Measurements from ENCODE around the gene ETV3.
"Not testable (repeated sequence)": the region's sequence is repeated elsewhere in the genome, so short reads cannot be mapped to it uniquely, and the experiment has no call there.

Gene ETV3

GRCh38 chr1:157138220-157139051 lies at the start of gene ETV3:
ETV3 (minus strand) TSS chr1:157138395; CDS start chr1:157136352, 2,043 bp downstream.
- peak; percentile 75 for DNase-seq

GRCh38 chr1:157186281-157186992 lies 48.2 kb upstream of the ETV3 start:
- no peak for DNase-seq

DNA sequence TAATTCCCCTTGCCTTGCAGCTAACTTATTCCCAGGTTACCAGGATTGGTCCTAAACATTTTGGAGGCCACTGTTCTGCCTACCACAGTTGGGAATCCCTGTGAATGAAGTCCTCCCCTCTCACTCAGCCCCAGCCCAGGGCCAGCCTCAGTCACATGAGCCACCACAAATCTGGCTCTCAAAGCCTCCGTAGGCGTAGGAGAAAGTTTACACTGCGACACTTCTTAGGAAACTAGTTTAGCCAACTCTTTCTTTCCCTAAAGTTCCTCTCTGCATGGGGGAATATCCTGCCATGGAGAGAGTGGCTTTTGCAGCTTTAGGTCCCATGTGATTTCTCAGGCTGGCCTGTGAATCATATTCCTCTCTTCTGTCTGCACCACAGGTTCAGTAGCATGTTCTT lies 45.7 kb upstream of the ETV3 start:
- no peak for DNase-seq

GRCh38 chr1:157182371-157182770 lies 44.2 kb upstream of the ETV3 start:
- DNase-seq: not testable (repeated sequence)

DNA sequence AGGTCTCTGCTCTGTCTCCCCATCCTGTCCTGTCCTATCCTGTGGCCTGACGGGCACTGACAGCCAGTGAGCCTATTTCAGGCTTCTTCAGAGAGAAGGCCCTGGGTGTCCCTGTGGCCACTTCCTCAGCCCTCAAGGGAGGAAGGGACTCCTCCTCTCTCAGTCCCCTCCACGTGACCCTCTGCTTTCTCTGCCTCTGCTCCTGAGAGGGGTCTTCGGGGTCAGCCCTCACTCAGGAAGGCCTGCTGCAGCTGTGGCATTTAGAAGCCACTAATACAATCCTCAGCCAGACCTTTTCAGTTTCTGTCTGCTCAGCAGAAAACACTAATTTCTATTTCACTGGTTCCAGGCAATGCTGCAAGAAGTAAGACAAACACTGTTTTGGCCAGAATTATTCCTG lies 43.6 kb upstream of the ETV3 start:
- DNase-seq: no peak

DNA sequence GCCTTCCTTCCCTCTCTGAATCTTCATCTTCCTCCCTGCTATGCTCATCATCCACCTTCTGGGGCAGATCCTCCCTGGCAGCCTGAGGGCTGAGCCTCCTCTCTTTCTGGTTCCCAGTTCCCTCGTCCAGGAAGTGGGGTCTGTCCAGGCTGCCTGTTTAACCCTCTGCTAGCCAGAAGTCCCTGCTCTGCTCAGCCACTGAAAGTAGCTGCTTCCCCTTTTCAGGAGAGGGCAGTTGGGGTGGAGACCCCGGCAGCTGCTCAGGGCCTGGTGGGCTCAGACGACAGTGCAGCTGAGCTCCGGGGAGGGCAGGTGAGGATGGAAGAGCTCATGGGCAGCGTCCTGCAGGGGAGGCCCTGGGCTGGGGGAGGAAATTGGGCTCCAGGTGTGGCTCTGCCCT lies 43.1 kb upstream of the ETV3 start:
- no peak for DNase-seq

DNA sequence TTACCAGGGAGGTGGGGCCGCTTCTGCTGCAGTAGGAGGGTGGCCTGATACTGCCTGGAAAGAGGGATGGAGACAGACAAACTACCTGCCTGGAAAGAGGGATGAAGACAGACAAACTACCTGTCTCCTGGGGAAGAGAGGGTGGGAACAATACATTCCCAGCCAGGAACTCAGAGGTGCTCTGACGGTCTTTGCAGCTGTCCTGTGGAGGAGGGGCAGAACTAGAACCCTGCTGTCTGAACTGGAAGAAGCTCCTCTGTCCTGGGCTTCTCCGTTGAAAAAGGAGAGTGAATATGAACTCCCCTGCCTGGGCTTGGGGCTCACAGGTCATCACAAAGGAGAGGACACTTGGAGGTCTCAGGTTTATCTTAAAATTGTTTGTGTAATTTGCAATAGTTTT lies 40.3 kb upstream of the ETV3 start:
- no peak for DNase-seq

DNA sequence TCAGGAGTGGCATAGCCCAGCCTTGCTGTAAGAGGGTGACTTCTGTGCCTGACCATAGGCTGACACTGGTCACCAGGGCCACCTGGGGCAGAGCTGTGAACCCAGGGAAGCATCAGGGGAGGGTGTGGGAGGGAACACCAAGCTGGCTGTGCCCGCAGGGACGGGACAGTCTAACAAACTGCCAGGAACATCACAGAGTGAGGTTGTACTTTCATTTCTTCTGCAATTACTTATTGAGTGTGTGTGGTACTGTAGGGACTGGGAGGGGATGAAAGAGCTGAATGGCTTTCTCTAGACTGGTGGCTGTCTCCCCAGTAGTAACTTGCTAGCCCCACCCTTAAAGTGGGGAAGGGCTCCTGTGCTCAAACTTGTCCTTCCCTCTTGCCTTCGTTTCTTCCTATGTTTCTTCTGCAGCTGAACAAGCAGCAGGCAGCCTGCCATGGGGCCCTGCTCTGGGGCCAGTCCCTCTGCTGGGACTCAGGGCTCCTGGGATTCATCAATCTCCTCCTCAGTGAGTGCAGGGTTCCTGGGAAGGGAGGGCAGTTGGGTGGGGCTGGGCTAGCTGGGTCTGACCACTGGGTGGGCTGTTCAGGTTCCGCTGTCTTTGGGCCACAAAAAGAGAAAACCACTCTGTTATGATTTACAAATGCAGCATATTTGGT lies 39.7 kb upstream of the ETV3 start:
- DNase-seq: no peak

DNA sequence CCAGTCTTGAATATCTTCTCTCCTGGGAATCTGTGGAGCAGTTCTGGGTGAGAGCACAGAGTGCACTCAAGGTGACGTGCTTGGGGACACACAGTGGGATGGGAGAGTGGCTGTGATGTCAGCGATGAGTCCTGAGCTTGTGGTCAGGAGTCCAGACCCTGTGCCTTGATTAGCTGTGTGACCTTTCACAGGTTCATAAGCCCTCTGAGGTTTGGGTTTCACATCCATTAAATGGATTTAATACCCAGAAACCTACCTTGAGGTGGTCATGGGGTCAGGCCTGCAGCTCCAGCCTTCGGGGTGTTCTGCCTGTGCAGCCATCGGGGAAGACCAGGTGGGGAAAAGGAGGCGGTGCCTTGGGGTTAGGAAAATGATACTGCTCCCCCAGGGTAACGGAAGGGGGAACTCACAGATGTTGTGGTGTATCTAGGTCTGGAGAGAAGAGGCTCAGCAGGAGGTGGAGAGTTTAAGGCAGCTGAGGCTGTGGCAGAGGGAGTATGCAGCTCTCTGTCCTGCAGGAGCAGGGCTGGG lies 38.5 kb upstream of the ETV3 start:
- no peak for DNase-seq

DNA sequence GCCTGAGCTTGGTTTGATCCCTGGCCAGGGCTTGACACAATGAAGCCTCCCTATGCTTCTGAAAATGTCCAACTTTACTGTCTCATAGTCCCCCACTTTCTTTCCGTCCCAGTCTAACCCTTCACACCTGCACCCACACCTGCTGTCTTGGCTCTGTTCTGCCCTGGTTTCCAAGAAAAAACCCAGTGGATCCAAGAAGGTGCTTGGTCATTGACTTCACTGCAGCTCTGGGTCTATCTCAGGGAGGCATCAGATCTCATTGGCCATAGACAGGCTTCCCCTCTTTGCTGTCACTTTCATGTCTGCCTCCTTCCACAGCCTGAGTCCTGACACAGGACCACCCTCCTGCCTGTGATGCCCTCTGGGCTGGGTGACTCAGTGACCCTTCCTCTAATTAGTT lies 37.8 kb upstream of the ETV3 start:
- DNase-seq: no peak

DNA sequence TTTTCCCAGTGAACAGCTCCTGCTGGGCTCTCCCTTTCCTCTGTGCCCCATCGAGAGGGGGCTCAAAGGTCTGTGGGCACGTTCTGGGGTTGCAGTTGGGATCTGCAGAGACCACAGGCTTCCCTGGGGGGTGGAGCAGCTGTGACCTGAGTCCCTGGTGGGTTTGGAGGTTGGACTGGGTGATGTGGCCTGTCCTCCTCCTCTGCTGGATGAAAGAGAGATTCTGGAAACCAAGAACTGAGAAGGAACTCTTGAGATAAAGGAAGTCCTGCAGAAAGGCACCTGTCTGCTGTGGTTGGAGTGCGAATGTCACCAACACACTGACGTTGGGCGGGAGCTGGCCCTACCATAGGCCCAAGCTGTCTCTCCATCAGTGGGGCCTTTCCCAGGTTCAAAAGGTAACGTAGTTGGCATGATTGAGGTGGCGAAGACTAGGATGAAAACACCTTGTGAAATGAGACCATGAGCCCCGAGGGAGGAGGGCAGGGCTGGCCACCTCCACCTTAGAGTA lies 35.8 kb upstream of the ETV3 start:
- no peak for DNase-seq

- DNase-seq: not testable (repeated sequence)
These were observed 35.0 kb upstream of the ETV3 start for GRCh38 chr1:157173241-157173640.

- DNase-seq: not testable (repeated sequence)
These were observed 34.4 kb upstream of the ETV3 start for GRCh38 chr1:157172591-157172990.

- DNase-seq: peak; percentile 3
These were observed 33.8 kb upstream of the ETV3 start for GRCh38 chr1:157171903-157172503.

GRCh38 chr1:157170677-157171515 lies 32.7 kb upstream of the ETV3 start:
- DNase-seq: peak; percentile 62

DNA sequence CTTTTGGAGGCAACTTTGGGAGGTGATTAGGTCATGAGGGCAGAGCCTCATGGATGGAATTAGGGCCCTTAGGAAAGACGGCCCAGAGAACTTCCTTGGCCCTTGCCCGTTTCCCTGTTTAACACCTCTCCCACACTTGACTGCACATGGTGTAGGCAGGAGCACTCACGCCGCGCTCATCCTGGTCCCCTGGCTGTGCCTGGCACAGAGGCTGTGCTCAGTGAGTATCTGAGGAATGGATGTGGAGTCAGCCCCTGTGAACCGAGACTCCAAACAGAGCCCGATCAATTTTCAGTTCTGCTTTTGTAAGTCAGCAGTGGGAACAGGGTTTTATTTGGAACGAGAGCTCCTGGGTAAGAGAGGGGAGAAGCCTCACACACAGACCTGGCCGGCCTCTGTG lies 29.8 kb upstream of the ETV3 start:
- DNase-seq: no peak

- no peak for DNase-seq
These were observed 29.2 kb upstream of the ETV3 start for GRCh38 chr1:157167437-157167836.

DNA sequence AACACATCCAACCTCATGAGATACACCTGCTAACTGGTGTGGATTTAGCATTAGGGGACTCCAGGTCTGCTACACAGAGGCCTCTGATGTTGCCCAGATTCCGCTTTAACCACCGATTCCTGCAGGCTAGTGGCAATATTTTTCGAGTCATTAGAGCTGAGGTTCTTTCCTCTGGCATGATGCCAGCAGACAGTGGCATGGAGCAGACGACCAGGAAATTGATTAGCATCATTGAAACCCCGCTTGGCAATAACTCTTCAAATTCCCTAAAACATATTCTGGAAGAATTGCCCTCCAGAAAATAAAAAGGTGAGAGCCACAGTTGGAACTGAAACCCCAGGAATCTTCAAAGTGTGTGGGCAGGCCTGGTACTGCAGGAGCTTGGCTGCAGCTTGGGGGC lies 28.4 kb upstream of the ETV3 start:
- DNase-seq: no peak

DNA sequence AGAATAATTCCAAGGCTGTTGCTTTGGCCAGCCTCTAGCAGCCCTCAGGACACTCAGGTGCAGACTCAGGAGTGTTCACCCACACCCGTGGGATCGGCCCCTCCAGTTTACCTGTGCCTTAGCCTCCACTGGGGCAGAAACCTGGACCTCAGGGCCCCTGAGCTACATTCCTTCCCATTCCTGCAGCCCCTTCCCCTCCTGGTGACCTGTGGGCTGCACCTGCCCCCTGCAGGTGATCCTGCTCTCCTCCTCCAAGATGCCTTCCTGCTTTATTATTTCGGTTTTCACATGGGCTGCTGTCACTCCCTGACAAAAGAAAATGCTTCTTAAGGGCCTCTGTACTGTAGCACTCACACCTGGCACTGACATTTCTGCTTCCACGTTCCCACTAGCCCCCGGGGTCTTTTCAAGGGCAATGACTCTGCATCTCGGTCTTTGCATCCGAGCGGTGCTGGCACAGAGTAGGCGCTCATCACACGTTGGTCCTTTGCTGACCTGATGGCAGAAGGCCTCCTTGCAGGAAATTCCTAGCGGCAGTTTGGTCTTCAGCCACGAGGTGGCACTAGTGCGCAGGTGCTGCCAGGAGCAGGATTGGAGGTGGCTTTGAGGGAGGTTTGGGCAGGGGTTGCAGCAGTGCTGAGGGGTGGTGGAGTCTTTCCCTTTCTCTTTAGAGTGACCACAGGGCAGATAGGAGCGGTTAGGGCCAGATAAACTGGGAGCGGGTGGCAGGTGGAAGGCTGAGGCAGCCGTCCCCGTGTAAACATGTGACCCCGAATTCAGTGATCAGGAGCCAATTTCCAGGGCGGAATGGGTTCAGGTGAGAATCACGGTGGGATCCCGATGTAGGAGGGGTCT lies 25.3 kb upstream of the ETV3 start:
- DNase-seq: peak; percentile 51

GRCh38 chr1:157162345-157162744 lies 24.1 kb upstream of the ETV3 start:
- DNase-seq: no peak

GRCh38 chr1:157161901-157162300 lies 23.7 kb upstream of the ETV3 start:
- no peak for DNase-seq

All from NCI-H1694 (cell line).